ENCODE measurements around the gene ZNF740.

DNA sequence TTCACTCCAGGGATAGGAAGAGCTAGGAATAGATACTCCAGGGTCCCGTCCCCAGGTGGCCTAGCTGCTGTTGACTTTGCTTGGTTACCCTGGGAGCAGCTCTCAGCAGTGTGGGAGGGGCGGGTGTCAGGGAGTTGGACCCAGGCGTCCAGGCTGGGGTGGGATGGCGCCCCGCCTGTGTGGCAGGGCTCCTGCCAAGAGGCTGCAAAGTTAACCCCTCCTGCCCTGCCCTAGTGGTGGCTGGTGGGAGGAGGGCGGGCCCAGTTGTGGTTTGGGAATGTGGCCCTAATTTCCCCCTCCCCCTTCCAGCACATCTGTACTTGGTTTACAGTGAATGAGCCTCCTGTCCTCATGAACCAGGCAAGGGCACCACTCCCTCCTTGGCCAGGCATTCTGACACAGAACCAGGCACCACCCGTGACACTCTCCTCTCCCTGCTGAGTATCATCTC, 53.2 kb downstream of the ZNF740 start:
- TF ChIP-seq SMAD1 (IDR thresholded peaks at IDR 0.05; ENCODE audit: low read depth, partially characterized antibody), result no peak
- no peak for TF ChIP-seq CEBPB (IDR thresholded peaks at IDR 0.05; ENCODE audit: borderline replicate concordance in 1 of 2, low read depth in 2 of 2, low read length in 2 of 2)
- no peak for TF ChIP-seq RBBP5 (conservative IDR thresholded peaks at IDR 0.05)
- TF ChIP-seq, protein P1, sequence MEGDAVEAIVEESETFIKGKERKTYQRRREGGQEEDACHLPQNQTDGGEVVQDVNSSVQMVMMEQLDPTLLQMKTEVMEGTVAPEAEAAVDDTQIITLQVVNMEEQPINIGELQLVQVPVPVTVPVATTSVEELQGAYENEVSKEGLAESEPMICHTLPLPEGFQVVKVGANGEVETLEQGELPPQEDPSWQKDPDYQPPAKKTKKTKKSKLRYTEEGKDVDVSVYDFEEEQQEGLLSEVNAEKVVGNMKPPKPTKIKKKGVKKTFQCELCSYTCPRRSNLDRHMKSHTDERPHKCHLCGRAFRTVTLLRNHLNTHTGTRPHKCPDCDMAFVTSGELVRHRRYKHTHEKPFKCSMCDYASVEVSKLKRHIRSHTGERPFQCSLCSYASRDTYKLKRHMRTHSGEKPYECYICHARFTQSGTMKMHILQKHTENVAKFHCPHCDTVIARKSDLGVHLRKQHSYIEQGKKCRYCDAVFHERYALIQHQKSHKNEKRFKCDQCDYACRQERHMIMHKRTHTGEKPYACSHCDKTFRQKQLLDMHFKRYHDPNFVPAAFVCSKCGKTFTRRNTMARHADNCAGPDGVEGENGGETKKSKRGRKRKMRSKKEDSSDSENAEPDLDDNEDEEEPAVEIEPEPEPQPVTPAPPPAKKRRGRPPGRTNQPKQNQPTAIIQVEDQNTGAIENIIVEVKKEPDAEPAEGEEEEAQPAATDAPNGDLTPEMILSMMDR (IDR thresholded peaks at IDR 0.05 in 2 of 3, conservative IDR thresholded peaks at IDR 0.05 in 1 of 3; ENCODE audit: control insufficient read depth in 2 of 3, extremely low read depth in 1 of 3, insufficient read depth in 1 of 3, low read depth in 3 of 3, low read length in 3 of 3), result no peak
- TF ChIP-seq TAF1 (IDR thresholded peaks at IDR 0.05; ENCODE audit: borderline replicate concordance, low read depth, low read length), result no peak
- TF ChIP-seq NR2C2 (IDR thresholded peaks at IDR 0.05; ENCODE audit: borderline replicate concordance, control insufficient read depth, insufficient read length, low read depth), result no peak
- no peak for TF ChIP-seq CHD1 (IDR thresholded peaks at IDR 0.05; ENCODE audit: low read depth, low read length)
- TF ChIP-seq, protein P2, sequence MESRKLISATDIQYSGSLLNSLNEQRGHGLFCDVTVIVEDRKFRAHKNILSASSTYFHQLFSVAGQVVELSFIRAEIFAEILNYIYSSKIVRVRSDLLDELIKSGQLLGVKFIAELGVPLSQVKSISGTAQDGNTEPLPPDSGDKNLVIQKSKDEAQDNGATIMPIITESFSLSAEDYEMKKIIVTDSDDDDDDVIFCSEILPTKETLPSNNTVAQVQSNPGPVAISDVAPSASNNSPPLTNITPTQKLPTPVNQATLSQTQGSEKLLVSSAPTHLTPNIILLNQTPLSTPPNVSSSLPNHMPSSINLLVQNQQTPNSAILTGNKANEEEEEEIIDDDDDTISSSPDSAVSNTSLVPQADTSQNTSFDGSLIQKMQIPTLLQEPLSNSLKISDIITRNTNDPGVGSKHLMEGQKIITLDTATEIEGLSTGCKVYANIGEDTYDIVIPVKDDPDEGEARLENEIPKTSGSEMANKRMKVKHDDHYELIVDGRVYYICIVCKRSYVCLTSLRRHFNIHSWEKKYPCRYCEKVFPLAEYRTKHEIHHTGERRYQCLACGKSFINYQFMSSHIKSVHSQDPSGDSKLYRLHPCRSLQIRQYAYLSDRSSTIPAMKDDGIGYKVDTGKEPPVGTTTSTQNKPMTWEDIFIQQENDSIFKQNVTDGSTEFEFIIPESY (IDR thresholded peaks at IDR 0.05), result no peak
- no peak for TF ChIP-seq CBX5 (IDR thresholded peaks at IDR 0.05; ENCODE audit: low read depth)
- TF ChIP-seq POLR2A (IDR thresholded peaks at IDR 0.05; ENCODE audit: low read depth, low read length), result no peak
- no peak for TF ChIP-seq DPF2 (IDR thresholded peaks at IDR 0.05)
- TF ChIP-seq SIX5 (IDR thresholded peaks at IDR 0.05; ENCODE audit: low read depth, low read length, severe bottlenecking), result no peak
- no peak for TF ChIP-seq SREBF2 (IDR thresholded peaks at IDR 0.05; ENCODE audit: low read length)
- TF ChIP-seq, protein P3, sequence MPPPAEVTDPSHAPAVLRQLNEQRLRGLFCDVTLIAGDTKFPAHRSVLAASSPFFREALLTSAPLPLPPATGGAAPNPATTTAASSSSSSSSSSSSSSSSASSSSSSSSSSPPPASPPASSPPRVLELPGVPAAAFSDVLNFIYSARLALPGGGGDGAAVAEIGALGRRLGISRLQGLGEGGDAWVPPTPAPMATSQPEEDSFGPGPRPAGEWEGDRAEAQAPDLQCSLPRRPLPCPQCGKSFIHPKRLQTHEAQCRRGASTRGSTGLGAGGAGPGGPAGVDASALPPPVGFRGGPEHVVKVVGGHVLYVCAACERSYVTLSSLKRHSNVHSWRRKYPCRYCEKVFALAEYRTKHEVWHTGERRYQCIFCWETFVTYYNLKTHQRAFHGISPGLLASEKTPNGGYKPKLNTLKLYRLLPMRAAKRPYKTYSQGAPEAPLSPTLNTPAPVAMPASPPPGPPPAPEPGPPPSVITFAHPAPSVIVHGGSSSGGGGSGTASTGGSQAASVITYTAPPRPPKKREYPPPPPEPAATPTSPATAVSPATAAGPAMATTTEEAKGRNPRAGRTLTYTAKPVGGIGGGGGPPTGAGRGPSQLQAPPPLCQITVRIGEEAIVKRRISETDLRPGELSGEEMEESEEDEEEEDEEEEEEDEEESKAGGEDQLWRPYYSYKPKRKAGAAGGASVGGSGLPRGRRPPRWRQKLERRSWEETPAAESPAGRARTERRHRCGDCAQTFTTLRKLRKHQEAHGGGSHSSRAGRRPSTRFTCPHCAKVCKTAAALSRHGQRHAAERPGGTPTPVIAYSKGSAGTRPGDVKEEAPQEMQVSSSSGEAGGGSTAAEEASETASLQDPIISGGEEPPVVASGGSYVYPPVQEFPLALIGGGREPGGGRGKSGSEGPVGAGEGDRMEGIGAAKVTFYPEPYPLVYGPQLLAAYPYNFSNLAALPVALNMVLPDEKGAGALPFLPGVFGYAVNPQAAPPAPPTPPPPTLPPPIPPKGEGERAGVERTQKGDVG (CRISPR knock-in tag; IDR thresholded peaks at IDR 0.05), result no peak

All from GM12878 (cell line).